GM21390 (cell line): ENCODE data around the gene DPYSL4.

Source experiments
- ATAC-seq: cut with Tn5 transposase; IDR thresholded peaks from one replicate; pipeline ENCODE4 v1.9.1; 2021; ENCODE audit not compliant: unreplicated experiment

DPYSL4 gene

GRCh38 chr10:132239126-132240031 is 52.6 kb downstream of the DPYSL4 start:
- no peak for ATAC-seq

DNA sequence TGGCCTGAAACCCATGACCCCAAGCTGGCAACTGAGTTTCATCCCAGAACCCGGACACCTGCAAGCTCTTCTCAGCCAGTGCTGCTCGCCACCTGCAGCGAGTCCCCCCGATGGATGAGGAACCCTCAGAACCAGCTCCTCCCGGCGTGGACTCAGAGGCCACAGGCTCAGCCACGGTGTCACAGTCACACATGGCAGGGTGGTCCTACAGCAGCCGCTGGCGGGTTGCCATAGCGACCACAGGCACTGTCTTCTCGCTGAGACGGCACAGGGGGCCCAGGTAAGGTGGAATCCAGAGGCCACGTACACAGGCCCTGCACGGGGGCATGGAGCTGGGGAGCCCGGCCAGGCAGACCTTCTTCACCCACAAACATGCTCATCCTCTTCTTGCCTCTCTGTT is 53.4 kb downstream of the DPYSL4 start:
- ATAC-seq: no peak

DNA sequence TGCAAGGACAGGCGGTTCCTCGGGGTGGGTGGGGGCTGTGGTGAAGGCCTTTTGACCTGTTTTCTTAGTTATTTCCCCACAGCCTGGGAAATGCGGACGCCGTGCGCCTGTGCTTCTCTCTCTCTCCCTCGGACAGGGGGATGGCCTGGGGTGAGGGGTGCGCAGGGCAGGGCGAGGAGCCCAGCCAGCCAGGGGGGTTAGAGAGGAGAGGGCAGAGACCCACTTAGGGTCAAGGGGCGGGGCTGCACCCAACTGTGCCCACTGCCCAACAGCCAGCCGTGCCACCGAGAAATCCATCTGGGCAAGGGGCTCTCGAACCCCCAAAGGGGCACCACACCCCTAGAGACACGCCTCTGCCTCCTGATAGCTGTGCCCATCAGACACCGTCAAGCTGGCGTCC is 53.8 kb downstream of the DPYSL4 start:
- no peak for ATAC-seq

DNA sequence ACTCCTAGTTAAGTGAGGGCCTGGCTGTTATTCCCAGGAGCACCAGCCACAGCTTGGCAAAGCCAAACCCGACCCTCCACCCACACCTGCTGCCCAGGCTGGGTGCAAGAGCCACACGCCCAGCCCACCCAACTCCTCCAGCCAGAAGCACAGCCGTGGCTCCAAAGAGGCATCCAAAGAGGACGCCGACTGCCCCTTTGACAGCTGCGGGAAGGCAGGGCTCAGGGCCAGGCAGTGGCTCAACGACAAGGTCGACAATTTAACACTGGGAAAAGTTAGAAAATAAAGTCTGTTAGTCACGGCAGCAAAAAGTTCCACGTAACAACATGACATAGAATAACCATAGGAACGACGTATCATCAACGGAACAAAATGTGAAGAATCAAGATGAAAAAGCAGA is 54.3 kb downstream of the DPYSL4 start:
- ATAC-seq: no peak

DNA sequence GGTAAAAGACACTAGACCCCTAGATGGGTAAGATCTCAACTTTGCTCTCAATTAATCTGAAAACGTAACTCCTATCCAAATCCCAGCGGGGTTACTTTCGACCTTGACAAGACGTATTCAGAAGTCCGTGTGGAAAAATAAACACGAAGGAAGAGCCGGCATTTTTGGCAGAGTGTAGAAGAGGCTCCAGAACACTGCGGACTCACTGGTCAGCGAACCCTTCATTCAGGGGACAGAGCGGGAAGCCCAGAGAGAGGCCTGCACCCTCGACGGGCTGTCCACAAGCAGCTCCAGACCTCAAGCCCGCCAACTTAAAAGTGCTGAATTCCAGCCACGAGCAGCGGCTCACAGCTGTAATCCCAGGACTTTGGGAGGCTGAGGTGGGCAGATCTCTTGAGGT is 54.7 kb downstream of the DPYSL4 start:
- ATAC-seq: no peak

- ATAC-seq: no peak
Measured at GRCh38 chr10:132242103-132242840, 55.5 kb downstream of the DPYSL4 start.

- no peak for ATAC-seq
Measured at GRCh38 chr10:132243141-132243540, 56.4 kb downstream of the DPYSL4 start.

GRCh38 chr10:132243626-132244025 is 56.9 kb downstream of the DPYSL4 start:
- ATAC-seq: no peak

DNA sequence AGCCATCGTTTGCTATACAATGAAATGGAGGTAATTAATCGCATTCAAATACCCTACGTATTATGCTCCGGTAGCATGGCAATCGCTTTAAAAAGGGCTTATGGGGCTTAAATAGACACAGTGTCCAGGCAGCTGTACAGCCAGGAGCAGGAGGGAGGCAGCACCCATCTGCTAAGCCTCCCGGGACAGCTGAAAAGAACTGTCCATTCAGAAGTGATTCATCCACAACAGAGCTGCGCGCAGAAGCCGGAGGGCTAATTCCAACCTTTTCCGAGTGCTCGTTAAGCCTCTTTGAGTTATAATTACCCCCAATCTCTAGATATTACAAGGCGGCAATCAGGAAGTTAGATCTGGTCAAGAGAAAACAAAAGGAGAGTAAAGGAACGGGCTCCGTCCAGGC is 58.3 kb downstream of the DPYSL4 start:
- no peak for ATAC-seq

- ATAC-seq: no peak
Measured at GRCh38 chr10:132246296-132246695, 59.5 kb downstream of the DPYSL4 start.

- no peak for ATAC-seq
Measured at GRCh38 chr10:132247943-132248342, 61.2 kb downstream of the DPYSL4 start.

- no peak for ATAC-seq
Measured at GRCh38 chr10:132248455-132249225, 61.9 kb downstream of the DPYSL4 start.

- ATAC-seq: no peak
Measured at GRCh38 chr10:132249226-132249724, 62.5 kb downstream of the DPYSL4 start.

DNA sequence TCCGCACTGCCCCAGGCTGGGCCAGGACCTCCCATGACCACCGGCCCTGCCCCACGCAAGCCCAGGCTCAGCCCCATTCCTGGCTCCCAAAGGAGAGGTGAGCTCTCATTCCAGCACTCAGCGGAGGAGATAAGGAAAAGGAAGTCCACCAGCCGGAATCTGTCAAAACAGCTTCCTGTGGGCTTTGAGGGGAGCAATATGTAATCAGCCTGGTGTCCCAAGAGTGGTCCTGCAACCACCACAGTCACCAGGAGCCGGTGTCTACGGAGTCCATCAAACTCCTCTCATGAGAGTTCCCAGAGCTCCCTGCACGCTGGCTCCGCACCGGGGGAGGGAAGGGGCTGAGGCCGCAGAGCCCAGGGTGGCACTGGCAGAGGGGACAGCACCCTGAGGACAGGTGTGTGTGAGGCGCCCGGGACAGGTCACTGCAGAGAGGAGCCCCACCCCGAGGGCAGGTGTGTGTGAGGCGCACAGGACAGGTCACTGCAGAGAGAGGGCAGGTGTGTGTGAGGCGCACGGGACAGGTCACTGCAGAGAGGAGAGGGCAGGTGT is 63.2 kb downstream of the DPYSL4 start:
- no peak for ATAC-seq

DNA sequence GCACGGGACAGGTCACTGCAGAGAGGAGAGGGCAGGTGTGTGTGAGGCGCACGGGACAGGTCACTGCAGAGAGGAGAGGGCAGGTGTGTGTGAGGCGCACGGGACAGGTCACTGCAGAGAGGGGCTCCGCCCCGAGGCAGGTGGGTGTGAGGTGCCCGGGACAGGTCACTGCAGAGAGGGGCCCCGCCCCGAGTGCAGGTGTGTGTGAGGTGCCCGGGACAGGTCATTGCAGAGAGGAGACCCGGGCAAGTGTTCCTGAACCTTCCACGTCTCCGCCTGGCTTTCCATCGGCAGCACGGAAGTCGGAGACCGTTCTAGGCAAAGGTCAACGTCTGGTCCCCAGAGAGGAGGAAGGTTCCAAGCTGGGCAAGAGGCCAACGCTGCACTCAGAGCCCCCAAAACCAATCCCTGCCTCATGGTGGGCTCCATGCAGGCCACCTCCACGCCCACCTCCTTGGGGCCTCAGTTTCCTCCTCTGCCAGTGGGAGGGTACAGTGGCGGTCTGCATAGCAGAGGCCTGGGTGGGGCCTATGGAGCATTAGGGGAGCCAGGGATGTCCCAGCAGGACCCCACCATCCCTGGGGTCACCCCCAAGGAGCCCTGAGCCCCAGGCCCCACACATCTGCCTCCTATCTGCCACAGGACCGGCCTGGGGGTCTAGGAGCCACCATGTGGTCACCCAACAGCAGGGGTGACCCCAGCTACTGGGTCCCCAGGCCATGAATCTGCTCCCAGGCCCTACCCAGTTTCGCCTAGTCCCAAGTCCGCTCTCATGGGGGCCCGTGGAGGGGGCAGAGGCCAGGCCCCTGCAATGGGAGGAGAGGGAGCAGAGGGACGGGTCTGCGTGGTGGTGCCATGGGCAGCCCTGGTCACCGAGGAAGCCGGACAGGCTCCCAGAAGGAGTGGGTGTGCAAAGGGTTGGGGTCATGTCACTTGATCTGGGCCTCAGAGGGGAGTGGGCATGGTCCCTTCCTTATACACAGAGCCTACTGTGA is 64.0 kb downstream of the DPYSL4 start:
- ATAC-seq: no peak

GRCh38 chr10:132251928-132252327 is 65.2 kb downstream of the DPYSL4 start:
- no peak for ATAC-seq

- no peak for ATAC-seq
Measured at GRCh38 chr10:132252412-132252811, 65.7 kb downstream of the DPYSL4 start.

DNA sequence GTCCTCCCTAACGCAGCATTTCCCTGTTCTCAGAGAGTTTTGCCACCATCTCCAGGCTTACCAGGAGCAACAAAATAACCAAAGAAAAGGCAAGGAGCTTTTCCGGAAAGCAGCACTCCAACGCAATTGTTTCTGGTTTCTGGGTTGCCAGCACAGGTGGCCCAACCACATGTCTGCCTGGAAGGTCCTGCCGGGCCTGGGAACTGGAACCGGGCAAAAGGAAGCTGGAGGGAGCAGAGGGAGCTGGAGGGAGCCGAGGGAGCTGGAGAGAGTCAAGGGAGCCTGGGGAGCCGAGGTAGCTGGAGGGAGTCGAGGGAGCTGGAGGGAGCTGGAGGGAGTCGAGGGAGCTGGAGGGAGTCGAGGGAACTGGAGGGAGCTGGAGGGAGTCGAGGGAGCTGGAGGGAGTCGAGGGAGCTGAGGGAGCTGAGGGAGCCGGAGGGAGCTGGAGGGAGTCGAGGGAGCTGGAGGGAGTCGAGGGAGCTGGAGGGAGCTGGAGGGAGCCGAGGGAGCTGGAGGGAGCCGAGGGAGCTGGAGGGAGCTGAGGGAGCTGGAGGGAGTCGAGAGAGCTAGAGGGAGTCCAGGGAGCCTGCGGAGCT is 66.4 kb downstream of the DPYSL4 start:
- no peak for ATAC-seq

DNA sequence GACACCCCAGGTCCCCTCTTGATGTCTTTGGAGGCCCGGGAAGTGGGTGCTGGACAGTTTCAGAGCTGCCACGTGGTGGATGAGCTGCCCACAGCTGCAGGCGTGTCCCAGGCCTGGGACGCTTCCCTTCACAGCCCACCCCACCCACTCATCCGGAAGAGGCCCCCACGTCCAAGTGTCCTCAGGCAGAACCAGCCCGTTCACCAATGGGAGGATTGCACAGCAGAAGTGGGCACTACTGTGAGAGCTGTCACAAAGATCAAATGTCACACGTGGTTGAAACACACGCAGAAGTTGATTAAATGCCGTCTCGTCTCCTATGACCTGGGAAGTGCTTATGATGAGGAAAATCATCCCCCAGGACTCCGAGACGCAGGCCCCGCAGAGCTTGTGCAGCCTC is 68.1 kb downstream of the DPYSL4 start:
- ATAC-seq: no peak
